GM12873 (cell line): ENCODE results near the gene DONSON.

Source experiments
- CTCF ChIP-seq: IDR thresholded peaks from 2 replicates; pipeline ENCODE4 v1.5.1; 2012; ENCODE audit warnings: low read depth, mild to moderate bottlenecking, moderate library complexity, low read length, control low read depth; ENCODE audit not compliant: insufficient read depth; ENCODE audit errors: missing control alignments

DONSON gene

GRCh38 chr21:33598051-33598450, 9.6 kb upstream of the DONSON start:
- TF ChIP-seq CTCF, result no peak

- TF ChIP-seq CTCF, result no peak
Observed at GRCh38 chr21:33587792-33588484, 546 bp downstream of the DONSON start.

- no peak for TF ChIP-seq CTCF
Observed at GRCh38 chr21:33586927-33587326, 1.6 kb downstream of the DONSON start.

- no peak for TF ChIP-seq CTCF
Observed at GRCh38 chr21:33584455-33584854, 4.0 kb downstream of the DONSON start.

- TF ChIP-seq CTCF, result no peak
Observed at GRCh38 chr21:33578959-33579542, 9.4 kb downstream of the DONSON start.

- TF ChIP-seq CTCF, result no peak
Observed at GRCh38 chr21:33578214-33578613, 10.3 kb downstream of the DONSON start.

- no peak for TF ChIP-seq CTCF
Observed at GRCh38 chr21:33572350-33572749, 16.1 kb downstream of the DONSON start.
